ENCODE measurements around the gene SERPINA9. TPM values are rescaled to one million over a fixed set of nuclear protein-coding genes. Genes with fewer than 3 reads are reported as not detected.
"Not testable (repeated sequence)": the region's sequence is repeated elsewhere in the genome, so short reads cannot be mapped to it uniquely, and the experiment has no call there.

SERPINA9 gene
- total RNA-seq, 1 donor from 2014 or later, result not detected

DNA sequence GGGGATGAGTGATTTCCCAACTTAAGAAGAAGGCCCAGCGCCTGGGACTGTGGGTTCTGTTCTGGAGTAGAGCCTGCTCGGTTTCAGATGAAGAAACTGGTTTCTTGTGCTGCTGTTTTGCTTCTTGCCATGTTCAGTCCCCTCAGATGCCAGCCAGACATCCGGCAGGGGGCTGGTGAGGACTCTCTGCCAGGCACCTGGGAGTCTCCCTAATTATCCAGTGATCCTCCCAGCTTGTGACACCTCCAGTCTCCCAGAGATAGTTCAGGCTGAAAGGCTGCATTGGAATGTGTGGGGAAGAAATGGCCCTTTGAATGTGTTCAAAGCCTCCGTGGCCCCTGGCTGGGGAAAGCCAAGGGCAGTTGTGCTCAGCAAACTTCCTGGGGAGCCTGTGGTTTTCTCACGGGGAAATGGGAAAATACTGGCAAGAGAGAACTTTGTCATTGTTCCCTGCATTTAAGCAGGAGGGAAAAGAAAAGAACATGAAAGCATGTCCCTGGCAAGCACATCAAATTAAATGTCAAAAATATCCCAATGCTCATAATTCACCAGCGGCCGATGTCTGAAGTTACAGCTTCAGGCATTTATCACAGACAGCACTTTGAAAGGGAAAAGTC is 41.8 kb upstream of the SERPINA9 start:
- no peak overlapping the region for H3K4me3 Mint-ChIP-seq
- H3K4me1 Mint-ChIP-seq, result no peaks in the 10 kb centered on the region
- no peaks in the 10 kb centered on the region for H3K36me3 Mint-ChIP-seq (ENCODE audit: low read depth)
- peaks cover 10% of the 10 kb centered on the region for H3K27me3 Mint-ChIP-seq (ENCODE audit: low read depth)
- no peak for DNase-seq (ENCODE audit: low read depth, low spot score)
- H3K27ac Mint-ChIP-seq (ENCODE audit: unreplicated experiment), result no peak overlapping the region
- TF ChIP-seq CTCF (conservative IDR thresholded peaks at IDR 0.05), result no peak
- H3K9me3 Mint-ChIP-seq, result peaks cover 9% of the 10 kb centered on the region

DNA sequence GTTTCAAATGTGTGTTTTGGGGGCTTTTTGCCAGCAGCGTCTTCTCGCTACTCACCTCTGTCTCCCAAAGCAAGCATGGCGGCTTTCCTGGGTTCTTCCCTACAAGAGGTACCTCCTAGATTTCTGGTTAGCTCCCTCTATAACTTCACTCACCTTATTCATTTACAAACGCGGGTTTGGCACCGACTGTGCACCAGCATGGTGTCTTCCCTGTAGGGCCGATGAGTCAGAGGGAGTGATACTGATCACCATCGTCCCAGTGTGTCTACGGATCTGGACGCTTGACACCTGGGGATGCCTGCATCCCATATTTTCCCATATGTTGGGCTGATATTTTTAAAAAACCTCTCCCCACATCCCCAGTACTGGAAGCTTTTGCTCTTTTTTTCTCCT is 41.2 kb upstream of the SERPINA9 start:
- TF ChIP-seq CTCF (conservative IDR thresholded peaks at IDR 0.05), result no peak
- Mint-ChIP-seq H3K4me1 (no peaks in the 10 kb centered on the region), H3K9me3 (peaks cover 9% of the 10 kb centered on the region), H3K27ac (ENCODE audit: unreplicated experiment) (no peak overlapping the region), H3K4me3 (no peak overlapping the region), H3K27me3 (ENCODE audit: low read depth) (peaks cover 10% of the 10 kb centered on the region), H3K36me3 (ENCODE audit: low read depth) (no peaks in the 10 kb centered on the region)
- no peak for DNase-seq (ENCODE audit: low read depth, low spot score)

GRCh38 chr14:94515856-94516255 is 39.9 kb upstream of the SERPINA9 start:
- Mint-ChIP-seq H3K4me1 (no peaks in the 10 kb centered on the region), H3K36me3 (ENCODE audit: low read depth) (no peaks in the 10 kb centered on the region), H3K27ac (ENCODE audit: unreplicated experiment) (no peak overlapping the region), H3K4me3 (no peak overlapping the region), H3K27me3 (ENCODE audit: low read depth) (peaks cover 12% of the 10 kb centered on the region), H3K9me3 (peaks cover 9% of the 10 kb centered on the region)
- no peak for DNase-seq (ENCODE audit: low read depth, low spot score)
- no peak for TF ChIP-seq CTCF (conservative IDR thresholded peaks at IDR 0.05)

- peaks cover 9% of the 10 kb centered on the region for H3K9me3 Mint-ChIP-seq
- TF ChIP-seq CTCF (conservative IDR thresholded peaks at IDR 0.05), result no peak
- DNase-seq (ENCODE audit: low read depth, low spot score), result no peak
- H3K36me3 Mint-ChIP-seq (ENCODE audit: low read depth), result no peaks in the 10 kb centered on the region
- H3K4me1 Mint-ChIP-seq, result no peaks in the 10 kb centered on the region
- H3K4me3 Mint-ChIP-seq, result no peak overlapping the region
- H3K27me3 Mint-ChIP-seq (ENCODE audit: low read depth), result peaks cover 12% of the 10 kb centered on the region
- H3K27ac Mint-ChIP-seq (ENCODE audit: unreplicated experiment), result no peak overlapping the region
Observed at GRCh38 chr14:94515426-94515825, 39.4 kb upstream of the SERPINA9 start.

DNA sequence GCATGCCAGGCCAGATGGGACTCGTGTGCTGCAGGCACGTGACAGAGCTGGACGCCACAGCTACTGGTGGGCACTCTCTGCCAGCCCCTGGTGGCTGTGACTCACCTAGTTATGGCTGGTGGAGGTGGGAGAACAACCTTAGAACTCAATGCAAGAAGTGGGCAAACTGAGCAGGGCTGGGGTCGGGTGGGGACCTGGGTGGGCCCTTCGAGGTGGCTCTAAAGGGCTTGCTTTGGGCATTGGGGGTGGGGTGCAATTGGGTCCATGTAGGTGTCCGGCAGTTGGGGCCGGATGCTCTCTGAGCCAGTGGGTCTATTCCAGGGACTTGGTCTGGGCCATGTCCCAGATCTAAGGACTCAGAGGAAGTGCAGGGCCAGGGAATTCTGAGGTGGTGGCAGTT is 38.4 kb upstream of the SERPINA9 start:
- no peak for TF ChIP-seq CTCF (conservative IDR thresholded peaks at IDR 0.05)
- H3K27ac Mint-ChIP-seq (ENCODE audit: unreplicated experiment), result no peak overlapping the region
- no peak for DNase-seq (ENCODE audit: low read depth, low spot score)
- H3K36me3 Mint-ChIP-seq (ENCODE audit: low read depth), result no peaks in the 10 kb centered on the region
- peaks cover 12% of the 10 kb centered on the region for H3K27me3 Mint-ChIP-seq (ENCODE audit: low read depth)
- H3K4me3 Mint-ChIP-seq, result no peak overlapping the region
- H3K9me3 Mint-ChIP-seq, result peaks cover 7% of the 10 kb centered on the region
- H3K4me1 Mint-ChIP-seq, result no peaks in the 10 kb centered on the region

GRCh38 chr14:94510481-94510880 is 34.5 kb upstream of the SERPINA9 start:
- not testable (repeated sequence) for H3K27me3 Mint-ChIP-seq (ENCODE audit: low read depth); H3K27ac Mint-ChIP-seq (ENCODE audit: unreplicated experiment); H3K36me3 Mint-ChIP-seq (ENCODE audit: low read depth); DNase-seq (ENCODE audit: low read depth, low spot score); H3K4me1 Mint-ChIP-seq; H3K9me3 Mint-ChIP-seq; H3K4me3 Mint-ChIP-seq
